ENCODE results near the gene OR6C2.

Gene OR6C2

GRCh38 chr12:55416961-55417360, 26.9 kb upstream of the OR6C2 start:
- Histone ChIP-seq H3K9me2 (replicated peaks; ENCODE audit: control insufficient read depth, low read length) (no peaks in the 10 kb centered on the region), H3K79me2 (ENCODE audit: control insufficient read depth, low read length) (no peaks in the 10 kb centered on the region), H3K27ac (ENCODE audit: low read depth, low read length) (no peak overlapping the region), H3K9me3 (ENCODE audit: control insufficient read depth, insufficient read depth, low read length) (no peaks in the 10 kb centered on the region), H3K36me3 (ENCODE audit: control insufficient read depth, low read length) (no peaks in the 10 kb centered on the region), H3K4me1 (ENCODE audit: control insufficient read depth, low read length) (no peaks in the 10 kb centered on the region), H3K4me3 (ENCODE audit: low read length) (no peak overlapping the region), H3F3A (ENCODE audit: control insufficient read depth, insufficient read depth) (no peaks in the 10 kb centered on the region), H3K27me3 (ENCODE audit: control insufficient read depth, low read length) (peaks cover 5% of the 10 kb centered on the region; the same call in 1 of the 2 replicates), H4K20me1 (ENCODE audit: control insufficient read depth, insufficient read depth, low read depth, low read length) (no peaks in the 10 kb centered on the region), H3K4me2 (ENCODE audit: low read length) (no peak overlapping the region)
- TF ChIP-seq EZH2phosphoT487 (IDR thresholded peaks at IDR 0.05; ENCODE audit: borderline replicate concordance, low read length) = no peak
- TF ChIP-seq CTCF (IDR thresholded peaks at IDR 0.05; ENCODE audit: low read depth, low read length, poor library complexity, severe bottlenecking) = no peak

- H3K9me3 ChIP-seq (ENCODE audit: control insufficient read depth, insufficient read depth, low read length) = no peaks in the 10 kb centered on the region
- no peaks in the 10 kb centered on the region for H4K20me1 ChIP-seq (ENCODE audit: control insufficient read depth, insufficient read depth, low read depth, low read length)
- 0 out of 2 replicates have a peak, but pooled peaks cover 3% of the 10 kb centered on the region for H3K4me1 ChIP-seq (ENCODE audit: control insufficient read depth, low read length)
- H3K4me2 ChIP-seq (ENCODE audit: low read length) = no peak overlapping the region
- no peak overlapping the region for H3K27ac ChIP-seq (ENCODE audit: low read depth, low read length)
- peaks cover 5% of the 10 kb centered on the region; the same call in 1 of the 2 replicates for H3K27me3 ChIP-seq (ENCODE audit: control insufficient read depth, low read length)
- no peaks in the 10 kb centered on the region for H3K9me2 ChIP-seq (replicated peaks; ENCODE audit: control insufficient read depth, low read length)
- H3K79me2 ChIP-seq (ENCODE audit: control insufficient read depth, low read length) = no peaks in the 10 kb centered on the region
- H3K36me3 ChIP-seq (ENCODE audit: control insufficient read depth, low read length) = no peaks in the 10 kb centered on the region
- H3F3A ChIP-seq (ENCODE audit: control insufficient read depth, insufficient read depth) = no peaks in the 10 kb centered on the region
- TF ChIP-seq CTCF (IDR thresholded peaks at IDR 0.05; ENCODE audit: low read depth, low read length, poor library complexity, severe bottlenecking) = no peak
- TF ChIP-seq EZH2phosphoT487 (IDR thresholded peaks at IDR 0.05; ENCODE audit: borderline replicate concordance, low read length) = no peak
- H3K4me3 ChIP-seq (ENCODE audit: low read length) = no peak overlapping the region
Observed at GRCh38 chr12:55420307-55420962, 23.4 kb upstream of the OR6C2 start.

- Histone ChIP-seq H3F3A (ENCODE audit: control insufficient read depth, insufficient read depth) (no peaks in the 10 kb centered on the region; the same call in 1 of the 2 replicates), H3K9me3 (ENCODE audit: control insufficient read depth, insufficient read depth, low read length) (no peaks in the 10 kb centered on the region), H3K4me1 (ENCODE audit: control insufficient read depth, low read length) (0 out of 2 replicates have a peak, but pooled peaks cover 3% of the 10 kb centered on the region), H3K79me2 (ENCODE audit: control insufficient read depth, low read length) (no peaks in the 10 kb centered on the region), H3K4me2 (ENCODE audit: low read length) (no peak within 1 kb of the TSS), H3K36me3 (ENCODE audit: control insufficient read depth, low read length) (no peaks in the 10 kb centered on the region), H4K20me1 (ENCODE audit: control insufficient read depth, insufficient read depth, low read depth, low read length) (no peaks in the 10 kb centered on the region), H3K4me3 (ENCODE audit: low read length) (no peak within 1 kb of the TSS), H3K9me2 (replicated peaks; ENCODE audit: control insufficient read depth, low read length) (no peaks in the 10 kb centered on the region), H3K27ac (ENCODE audit: low read depth, low read length) (no peak within 1 kb of the TSS), H3K27me3 (ENCODE audit: control insufficient read depth, low read length) (no peaks in the 10 kb centered on the region)
- TF ChIP-seq CTCF (IDR thresholded peaks at IDR 0.05; ENCODE audit: low read depth, low read length, poor library complexity, severe bottlenecking) (no peak), EZH2phosphoT487 (IDR thresholded peaks at IDR 0.05; ENCODE audit: borderline replicate concordance, low read length) (no peak)
Observed at GRCh38 chr12:55425954-55426353, 17.9 kb upstream of the OR6C2 start, which contains the start of gene OR6C76. OR6C76 (plus strand) TSS chr12:55426254; CDS start chr12:55426254, 0 bp downstream.
